ENCODE measurements around the gene FAM200A.

FAM200A gene

GRCh38 chr7:99499721-99500636, 51.9 kb downstream of the FAM200A start, which contains the start of gene ZNF394:
TSS of gene ZNF394 (minus strand) at chr7:99500281. CDS start at chr7:99500093, 188 bp downstream.
- peak; percentile 62 for DNase-seq

DNA sequence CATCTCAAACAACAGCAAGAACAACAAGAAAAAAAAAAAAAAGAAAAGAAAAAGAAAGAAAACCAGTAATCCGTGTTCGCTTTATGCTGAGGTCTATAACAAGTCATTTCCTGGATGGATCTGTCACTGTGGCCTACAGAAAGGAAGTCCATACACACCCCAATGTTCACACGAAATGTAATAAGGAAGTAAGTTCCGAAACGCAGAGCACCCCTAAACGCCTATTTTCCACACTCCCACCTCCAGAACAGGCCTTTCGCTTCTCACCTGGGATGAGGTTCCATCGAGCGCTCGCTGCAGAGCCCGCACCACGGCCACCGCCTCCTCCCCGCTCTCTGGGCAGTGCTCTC, 52.6 kb downstream of the FAM200A start:
- DNase-seq: no peak

- no peak for DNase-seq
Measured at GRCh38 chr7:99498546-99498944, 53.4 kb downstream of the FAM200A start.

DNA sequence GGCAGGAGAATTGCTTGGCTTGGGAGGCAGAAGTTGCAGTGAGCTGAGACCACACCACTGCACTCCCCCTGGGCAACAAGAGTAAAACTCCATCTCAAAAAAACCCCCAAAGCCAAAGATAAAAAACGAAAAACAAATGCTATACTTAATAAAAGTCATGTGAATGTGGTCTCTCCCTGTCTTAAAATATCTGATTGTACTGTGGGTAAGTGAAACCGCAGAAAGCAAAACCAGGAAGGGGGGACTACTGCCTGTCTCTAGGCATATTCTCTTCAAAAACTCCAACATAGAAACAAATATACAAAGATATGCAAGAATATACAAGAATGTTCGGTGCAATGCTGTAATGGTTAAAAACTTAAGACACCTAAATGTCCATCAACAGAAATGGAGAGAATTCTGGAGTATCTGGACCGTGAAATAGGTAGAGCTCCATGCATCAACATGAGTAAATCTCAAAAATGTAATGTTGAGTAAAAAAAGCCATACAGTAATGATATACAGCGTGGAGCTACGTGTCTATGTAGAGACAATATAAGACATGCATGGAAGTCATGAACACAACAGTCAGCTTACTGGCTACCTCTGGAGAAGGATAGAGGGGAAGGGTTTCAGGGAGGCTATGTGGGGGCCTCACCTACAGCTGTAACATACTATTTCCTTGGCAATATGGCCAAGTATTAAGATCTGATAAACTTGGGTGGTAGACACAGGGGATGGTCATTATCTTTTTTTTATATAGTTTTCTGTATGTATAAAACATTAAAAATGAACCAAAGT, 54.0 kb downstream of the FAM200A start:
- DNase-seq: no peak
